KOPT-K1 (cell line): ENCODE results near the gene JADE2.
"Not testable (repeated sequence)": the region's sequence is repeated elsewhere in the genome, so short reads cannot be mapped to it uniquely, and the experiment has no call there.

Source experiments
- H3K27ac ChIP-seq: fragments of 200-600 bp; sonication (generic); 2 replicates; pipeline ENCODE4 v1.5.1; 2016; ENCODE audit warnings: antibody characterized with exemption, mild to moderate bottlenecking, low read depth, low read length; ENCODE audit not compliant: poor library complexity, severe bottlenecking
- H3K36me3 ChIP-seq: fragments of 200-600 bp; sonication (generic); 2 replicates; pipeline ENCODE4 v1.5.1; 2017; ENCODE audit warnings: antibody characterized with exemption, mild to moderate bottlenecking, low read length, moderate library complexity; ENCODE audit not compliant: insufficient read depth
- H3K9me3 ChIP-seq: fragments of 200-600 bp; sonication (generic); 2 replicates; pipeline ENCODE4 v1.5.1; 2017; ENCODE audit warnings: antibody characterized with exemption, low read length, mild to moderate bottlenecking; ENCODE audit not compliant: insufficient read depth, poor library complexity, severe bottlenecking

The JADE2 gene

DNA sequence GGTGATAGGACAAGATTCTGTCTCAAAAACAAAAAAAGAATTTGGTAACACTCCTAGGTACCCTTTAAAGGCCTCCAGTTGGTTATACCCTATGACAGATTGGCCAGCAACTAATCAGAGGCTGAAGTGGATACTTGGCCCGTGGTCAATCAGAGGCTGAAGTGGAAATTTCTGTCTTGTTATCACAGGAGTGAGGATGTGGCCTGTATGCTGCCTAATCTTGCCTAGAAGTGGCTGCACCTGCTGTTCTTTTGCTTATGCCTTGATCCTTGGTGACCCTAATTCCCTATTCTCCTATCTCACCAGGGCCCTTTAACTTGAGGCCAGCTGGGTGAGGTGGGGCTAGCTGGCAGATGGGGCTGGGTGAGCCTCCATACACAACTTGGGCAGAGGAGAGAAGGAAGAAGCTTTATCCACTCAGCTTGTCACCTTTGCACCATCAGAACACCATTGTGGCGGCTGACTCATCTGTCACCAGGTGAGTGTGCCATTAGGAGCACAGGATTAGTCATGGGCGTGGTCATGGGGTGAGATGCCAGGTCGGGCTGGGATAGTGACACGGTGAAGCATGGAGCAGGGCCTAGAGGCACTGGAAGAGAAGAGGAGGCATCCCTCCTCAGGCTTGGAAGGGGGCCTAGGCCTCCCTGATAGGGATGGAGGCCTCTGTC, 65.7 kb downstream of the JADE2 start:
- H3K27ac ChIP-seq = no peak overlapping the region
- no peaks in the 10 kb centered on the region for H3K9me3 ChIP-seq
- H3K36me3 ChIP-seq = no peaks in the 10 kb centered on the region

DNA sequence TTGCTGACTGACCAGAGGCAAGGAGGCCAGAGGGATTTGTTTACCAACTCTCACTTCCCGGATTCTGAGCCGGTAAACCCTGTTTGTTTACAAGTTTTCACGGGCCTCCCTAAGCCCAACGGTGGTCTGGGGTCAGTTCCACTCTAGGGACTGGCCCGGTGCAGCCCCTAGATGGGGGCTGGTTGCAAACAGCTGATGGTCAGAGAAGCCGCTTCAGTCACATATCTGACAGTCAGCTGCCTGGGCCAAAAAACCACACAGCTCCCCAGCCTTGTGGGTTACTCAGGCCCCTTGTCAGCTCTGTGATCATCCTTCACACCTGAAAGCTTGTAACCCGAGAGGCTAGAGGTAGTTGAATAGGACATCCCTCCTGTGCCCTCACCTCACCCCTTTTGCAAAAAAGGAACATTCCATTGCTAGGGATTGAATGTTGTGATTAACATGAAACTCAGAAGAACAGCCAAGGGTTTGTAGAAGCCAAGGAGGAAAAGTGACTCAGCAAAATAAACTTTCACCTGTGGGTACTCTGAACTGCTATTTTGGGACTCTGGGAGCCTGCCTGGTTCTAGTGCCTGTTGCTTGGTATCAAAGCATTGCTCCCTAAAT, 66.8 kb downstream of the JADE2 start:
- H3K9me3 ChIP-seq = no peaks in the 10 kb centered on the region
- H3K27ac ChIP-seq = no peak overlapping the region
- no peaks in the 10 kb centered on the region for H3K36me3 ChIP-seq

- H3K27ac ChIP-seq = peak overlapping the region; percentile 61
- H3K36me3 ChIP-seq = no peaks in the 10 kb centered on the region
- H3K9me3 ChIP-seq = no peaks in the 10 kb centered on the region
Observed at GRCh38 chr5:134594336-134594735, 68.9 kb downstream of the JADE2 start.

GRCh38 chr5:134594797-134595457, 69.5 kb downstream of the JADE2 start:
- no peaks in the 10 kb centered on the region for H3K36me3 ChIP-seq
- H3K9me3 ChIP-seq = no peaks in the 10 kb centered on the region
- H3K27ac ChIP-seq = peak overlapping the region; percentile 61

DNA sequence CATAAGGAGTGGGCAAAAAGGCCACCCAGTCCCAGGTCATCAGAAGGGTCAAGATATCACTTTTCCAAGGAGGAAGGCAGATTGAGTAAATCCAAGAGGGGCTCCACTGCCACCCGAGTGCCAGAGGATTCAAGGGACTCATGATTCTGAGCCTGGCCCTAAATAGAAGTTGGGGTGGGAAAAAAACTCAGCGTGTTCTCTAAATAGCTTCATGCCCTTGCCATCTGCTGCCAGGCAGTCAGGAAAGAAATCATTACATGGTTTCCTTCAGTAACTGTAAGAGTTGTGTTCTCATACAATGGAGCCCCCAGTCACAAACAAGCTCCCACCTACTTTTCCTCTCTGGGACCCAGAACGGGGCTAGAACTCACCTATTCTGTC, 70.0 kb downstream of the JADE2 start:
- Histone ChIP-seq H3K36me3 (no peaks in the 10 kb centered on the region), H3K27ac (peak overlapping the region; percentile 61), H3K9me3 (no peaks in the 10 kb centered on the region)

GRCh38 chr5:134599820-134600219, 74.3 kb downstream of the JADE2 start:
- H3K9me3 ChIP-seq, H3K27ac ChIP-seq: not testable (repeated sequence)
- H3K36me3 ChIP-seq = peaks cover 26% of the 10 kb centered on the region

- H3K27ac ChIP-seq = no peak overlapping the region
- H3K36me3 ChIP-seq = peaks cover 34% of the 10 kb centered on the region
- H3K9me3 ChIP-seq = no peaks in the 10 kb centered on the region
Observed at GRCh38 chr5:134600600-134600999, 75.1 kb downstream of the JADE2 start.

- H3K27ac ChIP-seq = no peak overlapping the region
- H3K36me3 ChIP-seq = peaks cover 59% of the 10 kb centered on the region
- no peaks in the 10 kb centered on the region for H3K9me3 ChIP-seq
Observed at GRCh38 chr5:134603059-134603458, 77.6 kb downstream of the JADE2 start.

DNA sequence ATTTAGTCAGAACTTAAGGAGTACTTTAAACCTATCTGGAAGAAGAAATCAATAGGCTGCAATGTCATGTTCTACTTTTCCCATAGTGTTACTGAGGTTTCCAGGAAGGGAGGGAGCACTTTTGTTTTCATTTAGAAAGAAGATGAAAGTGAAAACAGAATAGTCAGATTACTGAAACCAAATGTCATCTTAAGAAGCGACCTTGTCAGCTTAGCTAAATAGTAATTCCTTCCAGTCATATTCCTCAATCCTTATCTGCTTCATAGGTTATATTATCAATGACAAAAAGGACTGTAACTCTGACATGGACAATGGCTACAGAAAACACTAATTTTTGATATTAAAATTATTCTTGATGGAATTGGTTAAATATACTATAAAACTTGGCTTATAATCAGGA, 79.4 kb downstream of the JADE2 start:
- Histone ChIP-seq H3K36me3 (peaks cover 75% of the 10 kb centered on the region), H3K9me3 (no peaks in the 10 kb centered on the region), H3K27ac (no peak overlapping the region)

- H3K27ac ChIP-seq = no peak overlapping the region
- no peaks in the 10 kb centered on the region for H3K9me3 ChIP-seq
- H3K36me3 ChIP-seq = peaks cover 89% of the 10 kb centered on the region
Observed at GRCh38 chr5:134606726-134607125, 81.3 kb downstream of the JADE2 start.

- peaks cover 88% of the 10 kb centered on the region for H3K36me3 ChIP-seq
- H3K27ac ChIP-seq = no peak overlapping the region
- no peaks in the 10 kb centered on the region for H3K9me3 ChIP-seq
Observed at GRCh38 chr5:134608555-134608954, 83.1 kb downstream of the JADE2 start.

- Histone ChIP-seq H3K27ac (no peak overlapping the region), H3K9me3 (no peaks in the 10 kb centered on the region), H3K36me3 (peaks cover 88% of the 10 kb centered on the region)
Observed at GRCh38 chr5:134609232-134609851, 83.9 kb downstream of the JADE2 start.

GRCh38 chr5:134610725-134611124, 85.3 kb downstream of the JADE2 start:
- H3K27ac ChIP-seq = no peak overlapping the region
- H3K9me3 ChIP-seq = no peaks in the 10 kb centered on the region
- H3K36me3 ChIP-seq = peaks cover 82% of the 10 kb centered on the region

DNA sequence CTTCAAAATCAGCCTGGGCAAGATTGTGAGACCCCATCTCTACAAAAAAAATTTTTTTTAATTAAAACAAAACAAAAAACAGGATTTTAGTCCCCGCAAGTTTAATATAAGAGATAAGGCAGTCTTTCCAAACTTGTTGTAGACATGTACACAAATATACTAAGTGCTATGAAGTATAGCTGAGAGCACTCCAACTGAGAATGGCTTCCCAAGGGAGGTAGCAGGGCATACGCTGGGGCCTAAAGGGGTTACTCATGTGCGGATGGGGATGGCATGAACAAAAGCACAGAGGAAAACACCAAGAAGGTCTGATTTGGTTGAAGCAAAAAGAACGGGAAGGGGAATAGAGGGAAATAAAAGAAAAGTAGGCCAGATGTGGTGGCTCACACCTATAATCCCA, 86.0 kb downstream of the JADE2 start:
- peaks cover 82% of the 10 kb centered on the region for H3K36me3 ChIP-seq
- no peak overlapping the region for H3K27ac ChIP-seq
- no peaks in the 10 kb centered on the region for H3K9me3 ChIP-seq

- H3K36me3 ChIP-seq = peaks cover 74% of the 10 kb centered on the region
- no peak overlapping the region for H3K27ac ChIP-seq
- no peaks in the 10 kb centered on the region for H3K9me3 ChIP-seq
Observed at GRCh38 chr5:134614450-134615085, 89.1 kb downstream of the JADE2 start.
